ENCODE measurements around the gene ADAMTS14. TPM values are rescaled to one million over a fixed set of nuclear protein-coding genes. Genes with fewer than 3 reads are reported as not detected.

Gene ADAMTS14
- total RNA-seq, 1 donor from 2014 or later, result 1.9 TPM

- no peak for DNase-seq (ENCODE audit: low read depth)
Measured at GRCh38 chr10:70674560-70675495, 2.5 kb downstream of the ADAMTS14 start.

DNA sequence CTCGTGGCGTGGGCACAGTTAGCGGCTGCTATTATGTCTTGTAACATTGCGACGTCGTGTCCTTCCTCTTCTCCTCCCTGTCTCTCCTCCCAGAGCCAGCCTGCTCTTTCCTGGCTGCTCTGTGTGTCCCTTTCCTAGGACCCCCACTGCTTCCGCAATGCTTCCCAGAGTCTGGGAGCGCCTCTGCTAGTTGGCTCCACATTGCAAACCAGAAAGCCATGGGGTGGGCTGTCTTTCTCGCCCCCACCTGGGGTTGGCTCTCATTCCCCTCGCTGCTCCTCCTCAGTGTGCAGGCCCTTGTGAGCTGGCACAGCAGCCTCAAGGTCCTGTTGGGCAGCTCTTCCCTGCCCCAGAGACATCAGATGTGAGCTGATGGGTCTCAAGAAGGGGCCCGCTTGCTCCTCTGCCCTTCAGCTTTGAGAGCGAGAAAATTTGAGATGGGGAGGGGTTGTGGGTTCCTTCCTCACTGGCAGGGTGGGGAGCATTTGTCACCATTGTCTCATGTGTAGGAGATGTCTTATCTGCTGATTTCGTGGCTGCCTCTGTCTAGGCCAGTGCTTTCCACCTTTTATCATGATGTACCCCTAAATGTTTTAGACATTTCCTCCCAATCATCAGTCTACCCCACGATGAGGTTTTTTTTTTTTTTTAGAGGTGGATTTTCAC lies 3.3 kb downstream of the ADAMTS14 start:
- no peak for DNase-seq (ENCODE audit: low read depth)

DNA sequence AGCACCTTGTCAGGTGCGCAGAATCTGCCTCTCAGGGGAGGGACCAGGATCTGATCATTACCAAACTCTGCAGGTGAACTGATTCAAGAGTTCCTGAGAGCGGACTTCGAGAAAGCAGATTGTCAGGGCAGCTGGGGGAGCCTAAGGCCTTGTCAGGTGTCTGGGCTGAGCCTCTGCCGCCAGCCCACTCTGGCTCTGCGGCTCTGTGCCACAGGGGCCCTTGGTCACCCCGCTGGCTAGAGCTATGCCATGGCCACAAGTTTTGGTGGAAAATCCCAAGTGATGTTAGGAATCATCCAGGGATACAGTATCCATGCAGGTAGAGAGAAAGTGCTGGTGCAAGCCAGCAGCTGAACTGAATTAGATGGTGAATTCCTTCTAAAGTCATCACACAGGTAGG lies 4.2 kb downstream of the ADAMTS14 start:
- no peak for DNase-seq (ENCODE audit: low read depth)

GRCh38 chr10:70677016-70677415 lies 4.7 kb downstream of the ADAMTS14 start:
- DNase-seq (ENCODE audit: low read depth), result no peak

- DNase-seq (ENCODE audit: low read depth), result no peak
Measured at GRCh38 chr10:70677620-70678249, 5.4 kb downstream of the ADAMTS14 start.

GRCh38 chr10:70678250-70678635 lies 5.9 kb downstream of the ADAMTS14 start:
- no peak for DNase-seq (ENCODE audit: low read depth)

GRCh38 chr10:70678757-70679489 lies 6.6 kb downstream of the ADAMTS14 start:
- DNase-seq (ENCODE audit: low read depth), result no peak

GRCh38 chr10:70679498-70679897 lies 7.2 kb downstream of the ADAMTS14 start:
- no peak for DNase-seq (ENCODE audit: low read depth)

GRCh38 chr10:70680899-70681730 lies 8.8 kb downstream of the ADAMTS14 start:
- DNase-seq (ENCODE audit: low read depth), result no peak

DNA sequence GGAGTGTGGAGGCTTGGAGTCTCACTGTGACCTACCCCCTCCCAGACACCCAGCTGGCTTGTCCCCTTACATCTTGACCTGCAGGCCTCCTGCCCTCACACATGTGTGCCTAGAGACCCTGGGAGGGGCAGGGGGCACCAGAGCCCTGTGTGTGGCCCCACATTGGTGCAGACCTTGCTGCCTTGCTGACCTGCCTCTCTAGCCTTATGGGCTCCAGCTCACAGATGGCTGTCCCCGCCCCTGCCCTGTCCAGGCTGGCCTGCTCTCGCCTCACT lies 9.4 kb downstream of the ADAMTS14 start:
- DNase-seq (ENCODE audit: low read depth), result no peak

DNA sequence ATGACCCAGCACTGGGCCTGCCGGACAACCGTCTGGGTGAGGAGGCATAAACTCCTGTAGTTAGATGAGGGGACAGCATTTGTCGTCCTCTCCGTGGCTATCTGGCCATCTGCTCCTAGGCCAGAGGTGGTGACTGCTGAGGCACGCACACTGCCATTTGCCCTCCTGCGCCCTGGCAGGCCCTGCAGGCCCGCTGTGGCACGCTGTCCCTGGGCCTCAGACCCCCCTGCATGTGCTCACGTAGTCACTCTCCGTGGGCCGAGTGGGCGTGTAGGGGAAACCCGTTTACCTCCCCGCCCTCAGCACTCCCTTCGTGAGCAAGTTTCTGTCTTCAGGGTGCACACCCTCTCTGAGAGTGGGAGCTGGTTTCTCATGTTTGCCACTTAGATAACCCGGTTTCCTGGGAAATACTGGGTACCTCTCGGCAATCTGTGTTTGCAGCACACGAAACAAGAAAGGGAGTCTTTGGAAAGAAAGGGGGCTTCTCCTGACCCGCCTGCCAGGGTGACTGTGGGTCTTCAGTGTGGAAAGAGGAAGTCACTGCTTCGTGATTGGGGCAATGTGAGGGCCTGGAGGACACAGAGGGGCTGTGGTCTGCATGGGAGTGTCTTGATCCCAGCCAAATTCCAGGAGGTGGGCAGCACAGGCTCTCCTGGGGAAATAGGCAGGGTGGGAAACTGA lies 10.8 kb downstream of the ADAMTS14 start:
- no peak for DNase-seq (ENCODE audit: low read depth)

DNA sequence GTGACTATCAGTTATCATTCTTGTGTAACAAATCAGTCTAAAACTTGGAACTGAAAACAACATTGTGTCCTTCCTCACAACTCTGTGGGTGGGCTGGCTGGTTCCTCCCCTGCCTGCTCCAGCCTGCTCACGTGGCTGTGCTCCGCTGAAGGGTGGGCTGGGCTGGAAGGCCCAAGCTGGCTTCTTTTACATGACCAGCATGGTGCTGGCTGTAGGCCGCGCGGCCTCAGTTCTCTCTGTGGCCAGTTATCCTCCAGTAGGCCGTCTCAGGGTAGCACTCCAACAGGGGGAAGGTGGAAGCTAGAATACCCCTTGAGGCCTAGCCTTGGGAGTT lies 11.3 kb downstream of the ADAMTS14 start:
- DNase-seq (ENCODE audit: low read depth), result no peak

DNA sequence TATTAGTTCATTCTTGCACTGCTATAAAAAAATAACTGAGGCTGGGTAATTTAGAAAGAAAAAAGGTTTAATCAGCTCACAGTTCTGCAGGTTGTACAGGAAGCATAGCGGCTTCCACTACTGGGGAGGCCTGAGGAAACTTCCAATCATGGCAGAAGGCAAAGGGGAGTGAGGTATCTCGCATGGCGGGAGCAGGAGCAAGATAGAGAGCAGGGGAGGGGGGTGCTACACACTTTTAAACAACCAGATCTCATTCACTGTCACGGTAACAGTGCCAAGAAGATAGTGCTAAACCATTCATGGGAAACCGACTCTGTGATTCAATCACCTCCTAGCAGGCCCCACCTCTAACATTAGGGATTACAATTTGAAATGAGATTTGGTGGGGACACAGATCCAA lies 11.6 kb downstream of the ADAMTS14 start:
- no peak for DNase-seq (ENCODE audit: low read depth)

- DNase-seq (ENCODE audit: low read depth), result no peak
Measured at GRCh38 chr10:70684374-70684773, 12.1 kb downstream of the ADAMTS14 start.

- no peak for DNase-seq (ENCODE audit: low read depth)
Measured at GRCh38 chr10:70684839-70685454, 12.6 kb downstream of the ADAMTS14 start.

GRCh38 chr10:70685455-70685911 lies 13.2 kb downstream of the ADAMTS14 start:
- DNase-seq (ENCODE audit: low read depth), result no peak

GRCh38 chr10:70688828-70689227 lies 16.5 kb downstream of the ADAMTS14 start:
- no peak for DNase-seq (ENCODE audit: low read depth)

GRCh38 chr10:70689661-70690060 lies 17.4 kb downstream of the ADAMTS14 start:
- no peak for DNase-seq (ENCODE audit: low read depth)

DNA sequence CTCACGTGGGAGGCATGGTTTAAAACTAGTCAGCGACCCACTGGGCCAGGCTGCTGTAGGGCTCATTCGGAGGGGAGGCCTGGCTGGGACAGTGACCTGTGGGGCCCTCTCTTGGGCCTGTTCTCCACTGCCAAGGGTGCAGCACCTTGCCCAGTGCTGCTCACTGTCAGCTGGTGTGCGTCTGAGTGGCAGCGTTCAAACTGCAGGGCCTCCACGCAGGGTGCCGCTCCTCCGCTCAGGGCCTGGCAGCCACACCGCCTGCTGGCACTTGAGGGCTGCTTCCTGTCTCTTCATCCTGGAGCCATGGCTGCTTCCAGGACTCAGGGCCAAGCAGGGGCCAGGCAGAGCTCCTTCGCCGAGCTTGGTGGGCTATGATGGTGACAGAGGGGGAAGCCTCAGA lies 18.3 kb downstream of the ADAMTS14 start:
- no peak for DNase-seq (ENCODE audit: low read depth)

GRCh38 chr10:70691611-70692010 lies 19.3 kb downstream of the ADAMTS14 start:
- DNase-seq (ENCODE audit: low read depth), result no peak

All from renal cortical epithelial cell (primary cell).